Left ventricle myocardium inferior (tissue), 1 donor: ENCODE data around the gene NME2. TPM values are rescaled to one million over a fixed set of nuclear protein-coding genes. Genes with fewer than 3 reads are reported as not detected.
"Not testable (repeated sequence)": the region's sequence is repeated elsewhere in the genome, so short reads cannot be mapped to it uniquely, and the experiment has no call there.

ENCODE experiments used
- DNase-seq: peaks from one replicate; pipeline ENCODE4 v3.0.0-alpha.2; 2020
- H3K27ac ChIP-seq: fragments of 200-600 bp; replicated peaks from 2 replicates; pipeline ENCODE4 v1.8.0; 2021
- H3K27me3 ChIP-seq: fragments of 200-600 bp; 2 replicates; pipeline ENCODE4 v1.8.0; 2021; ENCODE audit warnings: low read depth
- H3K36me3 ChIP-seq: fragments of 200-600 bp; 2 replicates; pipeline ENCODE4 v1.8.0; 2021
- H3K4me1 ChIP-seq: fragments of 200-600 bp; 2 replicates; pipeline ENCODE4 v1.8.0; 2021
- H3K4me3 ChIP-seq: fragments of 200-600 bp; 2 replicates; pipeline ENCODE4 v1.8.0; 2021; ENCODE audit warnings: mild to moderate bottlenecking, moderate library complexity
- H3K9me3 ChIP-seq: fragments of 200-600 bp; replicated peaks from 2 replicates; pipeline ENCODE4 v1.8.0; 2021
- CTCF ChIP-seq: fragments of 200-600 bp; IDR thresholded peaks from 2 replicates; pipeline ENCODE4 v1.8.0; 2021; ENCODE audit warnings: antibody characterized with exemption, mild to moderate bottlenecking, borderline replicate concordance
- intact Hi-C: fragments of 100-400 bp; cut with micrococcal nuclease; formaldehyde crosslinking; loops from one replicate; pipeline ENCODE4 v1.11.0; 2022
- total RNA-seq: library from RNA; stranded (reverse); fragmentation: NEBNext Ultra II Directional; extraction: Animal tissue kit (Norgen Biotek cat#: 25700); gene quantifications from one replicate; pipeline ENCODE4 v1.2.1, GENCODE V29; 2021
- donor health status: DM: no; HTN: yes; CAD: no; lungs with severe emphysema.

NME2 gene
- total RNA-seq, 1 donor from 2014 or later, result 220 TPM

- H3K27ac ChIP-seq, result peak overlapping the region; percentile 97
- peak overlapping the region; percentile 99 for H3K4me3 ChIP-seq
- TF ChIP-seq CTCF, result no peak
- no peak for DNase-seq
- no peaks in the 10 kb centered on the region for H3K9me3 ChIP-seq
- intact Hi-C loops, result no loop called here
- peaks cover 42% of the 10 kb centered on the region for H3K36me3 ChIP-seq
- H3K27me3 ChIP-seq, result no peaks in the 10 kb centered on the region
- peaks cover 26% of the 10 kb centered on the region for H3K4me1 ChIP-seq
Measured at GRCh38 chr17:51165680-51166197, 472 bp upstream of the NME2 start.

DNA sequence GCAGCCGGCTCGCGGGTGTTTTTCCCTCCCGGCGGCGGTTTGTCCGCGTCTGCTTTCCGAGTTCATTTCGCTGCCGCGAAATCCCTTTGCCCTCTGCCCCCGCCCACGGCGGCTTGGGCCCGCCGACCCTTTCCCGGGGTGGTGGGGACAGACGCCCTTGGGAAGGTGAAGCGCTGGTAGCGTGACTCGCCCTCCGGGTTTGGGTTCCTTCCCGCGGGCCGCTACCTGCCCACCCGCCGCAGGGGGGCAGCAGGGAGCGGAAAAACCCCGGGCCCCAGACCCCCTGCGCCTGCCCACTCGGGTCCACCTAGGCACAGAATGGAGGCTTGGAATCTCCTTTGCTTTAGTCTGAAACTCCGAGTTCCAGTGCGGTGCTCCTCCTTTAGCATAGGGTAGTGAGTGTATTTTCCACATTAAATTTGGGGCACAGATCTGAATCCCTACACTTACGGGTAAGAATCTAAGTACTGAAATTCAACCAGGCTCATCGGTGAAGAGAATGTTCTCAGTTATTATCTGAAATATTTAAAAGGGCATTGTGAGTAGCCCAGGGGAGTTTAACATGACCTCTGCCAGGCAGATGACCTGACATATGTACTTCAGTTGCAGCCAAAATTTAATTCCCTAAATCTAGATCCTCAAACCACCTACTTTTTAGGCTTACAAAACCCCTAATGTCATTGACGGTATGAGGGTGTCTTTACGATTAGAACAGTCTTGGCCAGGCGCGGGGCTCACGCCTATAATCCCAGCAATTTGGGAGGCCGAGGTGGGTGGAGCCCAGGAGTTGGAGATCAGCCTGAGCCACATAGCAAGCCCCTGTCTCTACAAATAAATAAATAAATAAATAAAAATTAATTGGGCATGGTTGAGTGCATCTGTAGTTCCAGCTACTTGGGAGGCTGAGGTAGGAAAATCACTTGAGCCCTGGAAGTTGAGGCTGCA lies 1.0 kb downstream of the NME2 start:
- Histone ChIP-seq H3K4me1 (peaks cover 26% of the 10 kb centered on the region), H3K36me3 (peaks cover 43% of the 10 kb centered on the region), H3K4me3 (peak overlapping the region; percentile 99), H3K9me3 (no peaks in the 10 kb centered on the region), H3K27ac (peak overlapping the region; percentile 97), H3K27me3 (no peaks in the 10 kb centered on the region)
- peak; percentile 43 for DNase-seq
- peak; percentile 70 for TF ChIP-seq CTCF
- intact Hi-C loops, result no loop called here

GRCh38 chr17:51169340-51169739 lies 3.1 kb downstream of the NME2 start:
- H3K27me3 ChIP-seq, result no peaks in the 10 kb centered on the region
- DNase-seq, result no peak
- no peak overlapping the region for H3K27ac ChIP-seq
- no peak for TF ChIP-seq CTCF
- no peaks in the 10 kb centered on the region for H3K9me3 ChIP-seq
- H3K4me3 ChIP-seq, result no peak overlapping the region
- H3K36me3 ChIP-seq, result peaks cover 58% of the 10 kb centered on the region
- intact Hi-C loops, result no loop called here
- H3K4me1 ChIP-seq, result peaks cover 26% of the 10 kb centered on the region

- Histone ChIP-seq H3K4me3 (no peak overlapping the region), H3K9me3 (no peaks in the 10 kb centered on the region), H3K36me3 (peaks cover 64% of the 10 kb centered on the region), H3K4me1 (peaks cover 19% of the 10 kb centered on the region), H3K27me3 (no peaks in the 10 kb centered on the region), H3K27ac (no peak overlapping the region)
- no peak for TF ChIP-seq CTCF
- DNase-seq, result no peak
- intact Hi-C loops, result no loop called here
Measured at GRCh38 chr17:51170736-51171135, 4.5 kb downstream of the NME2 start.

DNA sequence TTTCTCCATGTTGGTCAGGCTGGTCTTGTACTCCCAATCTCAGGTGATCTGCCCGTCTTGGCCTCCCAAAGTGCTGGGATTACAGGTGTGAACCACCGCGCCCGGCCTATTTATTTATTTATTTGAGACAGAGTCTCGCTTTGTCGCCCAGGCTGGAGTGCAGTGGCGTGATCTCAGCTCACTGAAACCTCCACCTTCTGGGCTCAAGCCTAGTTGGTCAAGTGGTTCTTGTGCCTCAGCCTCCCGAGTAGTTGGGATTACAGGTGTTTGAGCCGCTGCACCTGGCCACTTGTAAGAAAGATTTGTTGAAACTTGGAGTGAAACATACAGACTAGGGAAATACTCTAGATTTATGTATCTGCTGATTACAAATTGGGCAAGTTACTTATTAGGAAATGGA lies 5.8 kb downstream of the NME2 start:
- H3K27ac ChIP-seq, H3K4me3 ChIP-seq, DNase-seq, H3K4me1 ChIP-seq, H3K27me3 ChIP-seq, intact Hi-C loops, H3K9me3 ChIP-seq: not testable (repeated sequence)
- H3K36me3 ChIP-seq, result peaks cover 64% of the 10 kb centered on the region

DNA sequence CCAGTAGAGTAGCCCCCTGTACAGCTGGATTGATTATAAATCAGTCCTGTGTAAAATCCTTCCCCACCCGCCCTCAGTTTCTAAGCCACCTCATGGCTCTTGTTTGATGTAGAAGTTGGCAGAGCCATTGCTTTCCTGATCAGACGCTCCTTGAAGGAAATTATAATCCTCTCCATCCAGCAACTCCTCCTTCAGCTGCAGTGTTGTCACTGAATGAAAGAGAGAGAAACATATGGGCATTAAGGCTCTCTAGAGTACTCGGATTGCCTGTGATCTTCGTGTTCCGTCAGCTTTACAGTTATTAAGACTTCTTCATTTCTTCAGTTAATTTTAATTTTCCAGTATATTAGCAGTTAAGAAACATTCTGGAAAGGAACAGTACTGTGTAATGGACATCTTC lies 14.3 kb downstream of the NME2 start:
- H3K4me1 ChIP-seq, result no peaks in the 10 kb centered on the region
- intact Hi-C loops, result no loop called here
- H3K27me3 ChIP-seq, result no peaks in the 10 kb centered on the region
- peaks cover 45% of the 10 kb centered on the region for H3K36me3 ChIP-seq
- no peak overlapping the region for H3K4me3 ChIP-seq
- no peak for DNase-seq
- no peak for TF ChIP-seq CTCF
- H3K9me3 ChIP-seq, result no peaks in the 10 kb centered on the region
- H3K27ac ChIP-seq, result no peak overlapping the region
